ENCODE results near the gene METTL25B.

METTL25B gene

DNA sequence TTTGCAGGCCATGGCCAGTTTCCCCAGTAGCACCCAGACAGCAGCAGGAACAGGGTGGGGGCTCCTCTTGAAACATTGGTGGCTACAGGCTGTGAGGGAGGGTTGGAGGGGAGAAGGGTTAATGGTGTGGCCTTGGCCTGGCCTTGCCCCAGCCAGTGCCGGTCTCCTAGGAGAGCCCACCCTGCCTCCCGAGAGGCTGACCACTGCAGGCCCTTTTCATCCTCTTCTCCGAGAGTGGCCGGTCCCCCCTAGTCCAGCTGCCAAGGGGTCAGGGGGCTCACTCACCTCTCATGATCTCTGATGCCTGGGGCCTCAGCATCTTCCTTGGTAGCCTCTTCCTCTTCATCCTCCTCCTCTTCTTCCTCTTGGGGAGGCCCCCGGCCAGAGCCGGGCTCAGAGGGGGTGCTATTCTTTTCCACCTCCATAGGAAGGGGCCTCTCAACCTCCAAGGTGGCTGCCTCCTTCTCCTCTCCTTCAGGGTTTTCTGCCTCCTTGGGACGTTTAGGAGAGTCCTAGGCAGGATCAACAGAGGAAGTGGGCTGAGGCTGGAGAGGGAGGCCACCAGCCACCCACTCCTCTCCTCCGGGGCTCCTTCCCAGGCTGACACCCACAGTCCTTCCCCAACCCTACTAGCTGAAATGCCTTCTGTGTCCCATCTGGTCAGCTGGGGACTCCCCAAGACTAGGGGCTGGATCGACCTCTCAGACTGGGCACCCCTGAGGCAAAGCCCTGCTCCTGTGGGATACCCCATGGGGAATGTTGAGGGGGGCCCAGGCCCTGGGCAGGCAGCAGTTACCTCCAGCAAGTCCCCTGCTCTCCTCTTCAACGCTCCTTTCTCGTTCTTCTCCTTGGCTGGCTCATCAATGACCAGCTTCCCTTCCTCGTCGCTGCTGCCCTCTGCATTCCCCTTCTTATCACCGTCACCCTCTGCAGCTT, 15.4 kb downstream of the METTL25B start:
- no peak for TF ChIP-seq BACH2 (CRISPR knock-in tag; IDR thresholded peaks at IDR 0.05; ENCODE audit: borderline replicate concordance)
- ATAC-seq = no peak

DNA sequence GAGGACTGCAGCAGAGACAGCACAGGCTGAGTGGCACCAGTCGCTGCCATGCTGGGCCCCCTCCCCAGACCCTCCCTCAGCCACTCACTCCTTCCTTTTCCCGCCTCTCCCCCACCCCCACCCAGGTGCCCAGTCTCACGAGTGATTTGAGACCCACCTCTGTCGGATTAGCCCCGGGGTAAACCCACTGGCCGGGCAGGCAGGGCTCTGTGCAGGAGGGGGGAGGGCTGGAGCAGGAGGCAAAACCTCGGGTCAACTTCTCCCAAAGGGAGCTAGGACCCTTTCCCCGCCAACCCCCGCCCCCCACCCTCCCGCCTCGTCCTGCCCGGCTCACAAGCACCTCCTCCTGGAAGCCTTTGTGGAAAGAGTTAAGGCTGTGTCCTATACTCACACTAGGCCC, 16.1 kb downstream of the METTL25B start:
- TF ChIP-seq SNAI2 (CRISPR knock-in tag; IDR thresholded peaks at IDR 0.05) = no peak
- no peak for ATAC-seq

DNA sequence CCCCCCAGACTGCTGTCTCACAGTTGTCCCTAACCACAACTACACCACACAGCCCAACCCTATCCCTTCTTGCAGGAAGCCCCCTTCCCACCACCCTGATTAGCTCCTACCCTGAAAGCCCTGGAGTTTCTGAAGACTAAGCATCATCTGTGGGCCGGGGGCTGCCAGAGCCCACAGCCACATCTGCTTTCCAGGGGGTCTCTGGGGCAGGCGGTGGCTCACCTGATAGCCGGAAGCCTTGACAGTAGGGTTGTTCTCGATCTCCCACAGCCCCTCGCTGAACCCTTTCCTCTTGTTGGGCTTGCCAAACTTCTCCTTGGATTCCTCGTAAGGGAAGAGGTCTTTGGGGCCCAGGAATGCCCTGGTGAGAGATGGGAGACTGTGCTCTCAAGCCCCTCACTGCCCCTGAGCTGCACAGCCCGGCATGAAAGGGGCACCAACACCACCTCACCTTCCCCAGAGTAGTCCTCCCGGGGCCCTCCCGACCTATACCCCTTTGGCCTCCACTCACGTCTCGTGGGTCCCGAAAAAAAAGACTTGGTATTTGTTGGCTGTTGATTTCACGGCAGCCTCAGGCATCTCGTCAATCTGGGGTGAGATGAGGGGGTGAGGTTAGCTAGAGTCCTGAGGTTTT, 16.6 kb downstream of the METTL25B start:
- ATAC-seq = no peak
- TF ChIP-seq ISL1 (CRISPR knock-in tag; IDR thresholded peaks at IDR 0.05) (no peak), GLIS3 (CRISPR knock-in tag; IDR thresholded peaks at IDR 0.05) (no peak), CSDC2 (CRISPR knock-in tag; IDR thresholded peaks at IDR 0.05) (no peak), ESRRG (CRISPR knock-in tag; IDR thresholded peaks at IDR 0.05) (no peak), ZC3H10 (CRISPR knock-in tag; IDR thresholded peaks at IDR 0.05) (no peak), ZNF565 (CRISPR knock-in tag; conservative IDR thresholded peaks at IDR 0.05; ENCODE audit: low read depth) (no peak), ZNF8 (CRISPR knock-in tag; IDR thresholded peaks at IDR 0.05) (no peak), OSR1 (CRISPR knock-in tag; IDR thresholded peaks at IDR 0.05) (no peak)

DNA sequence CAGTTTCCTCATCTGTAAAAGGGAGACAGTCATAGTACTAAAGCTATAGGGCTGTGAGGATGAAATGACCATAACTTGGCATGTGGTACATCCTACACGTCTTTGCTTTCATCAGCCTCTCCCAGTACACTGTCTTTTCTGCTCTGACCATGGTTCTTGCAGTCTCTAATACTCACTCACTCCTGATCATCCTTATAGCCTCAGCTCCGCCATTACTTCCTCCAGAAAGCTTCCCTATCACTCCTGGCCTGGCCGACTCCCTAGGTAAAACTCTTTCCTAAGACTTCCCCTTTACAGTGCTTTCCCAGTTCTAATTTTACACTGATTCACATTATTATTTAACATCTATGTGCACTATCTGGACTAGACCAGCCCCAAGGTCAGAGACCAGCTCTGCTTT, 17.6 kb downstream of the METTL25B start:
- TF ChIP-seq, protein P1, sequence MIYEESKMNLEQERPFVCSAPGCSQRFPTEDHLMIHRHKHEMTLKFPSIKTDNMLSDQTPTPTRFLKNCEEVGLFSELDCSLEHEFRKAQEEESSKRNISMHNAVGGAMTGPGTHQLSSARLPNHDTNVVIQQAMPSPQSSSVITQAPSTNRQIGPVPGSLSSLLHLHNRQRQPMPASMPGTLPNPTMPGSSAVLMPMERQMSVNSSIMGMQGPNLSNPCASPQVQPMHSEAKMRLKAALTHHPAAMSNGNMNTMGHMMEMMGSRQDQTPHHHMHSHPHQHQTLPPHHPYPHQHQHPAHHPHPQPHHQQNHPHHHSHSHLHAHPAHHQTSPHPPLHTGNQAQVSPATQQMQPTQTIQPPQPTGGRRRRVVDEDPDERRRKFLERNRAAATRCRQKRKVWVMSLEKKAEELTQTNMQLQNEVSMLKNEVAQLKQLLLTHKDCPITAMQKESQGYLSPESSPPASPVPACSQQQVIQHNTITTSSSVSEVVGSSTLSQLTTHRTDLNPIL (CRISPR knock-in tag; IDR thresholded peaks at IDR 0.05; ENCODE audit: low read depth) = no peak
- TF ChIP-seq TCF4 (CRISPR knock-in tag; IDR thresholded peaks at IDR 0.05; ENCODE audit: borderline replicate concordance) (no peak), ARNTL (CRISPR knock-in tag; IDR thresholded peaks at IDR 0.05; ENCODE audit: borderline replicate concordance, low read depth) (no peak), OSR1 (CRISPR knock-in tag; IDR thresholded peaks at IDR 0.05) (no peak), ZNF8 (CRISPR knock-in tag; IDR thresholded peaks at IDR 0.05) (no peak), CSDC2 (CRISPR knock-in tag; IDR thresholded peaks at IDR 0.05) (no peak), RARB (CRISPR knock-in tag; IDR thresholded peaks at IDR 0.05) (no peak), GLIS3 (CRISPR knock-in tag; IDR thresholded peaks at IDR 0.05) (no peak), BACH2 (CRISPR knock-in tag; IDR thresholded peaks at IDR 0.05; ENCODE audit: borderline replicate concordance) (no peak), ZNF70 (CRISPR knock-in tag; IDR thresholded peaks at IDR 0.05) (no peak), ISL1 (CRISPR knock-in tag; IDR thresholded peaks at IDR 0.05) (no peak)
- TF ChIP-seq, protein P2, sequence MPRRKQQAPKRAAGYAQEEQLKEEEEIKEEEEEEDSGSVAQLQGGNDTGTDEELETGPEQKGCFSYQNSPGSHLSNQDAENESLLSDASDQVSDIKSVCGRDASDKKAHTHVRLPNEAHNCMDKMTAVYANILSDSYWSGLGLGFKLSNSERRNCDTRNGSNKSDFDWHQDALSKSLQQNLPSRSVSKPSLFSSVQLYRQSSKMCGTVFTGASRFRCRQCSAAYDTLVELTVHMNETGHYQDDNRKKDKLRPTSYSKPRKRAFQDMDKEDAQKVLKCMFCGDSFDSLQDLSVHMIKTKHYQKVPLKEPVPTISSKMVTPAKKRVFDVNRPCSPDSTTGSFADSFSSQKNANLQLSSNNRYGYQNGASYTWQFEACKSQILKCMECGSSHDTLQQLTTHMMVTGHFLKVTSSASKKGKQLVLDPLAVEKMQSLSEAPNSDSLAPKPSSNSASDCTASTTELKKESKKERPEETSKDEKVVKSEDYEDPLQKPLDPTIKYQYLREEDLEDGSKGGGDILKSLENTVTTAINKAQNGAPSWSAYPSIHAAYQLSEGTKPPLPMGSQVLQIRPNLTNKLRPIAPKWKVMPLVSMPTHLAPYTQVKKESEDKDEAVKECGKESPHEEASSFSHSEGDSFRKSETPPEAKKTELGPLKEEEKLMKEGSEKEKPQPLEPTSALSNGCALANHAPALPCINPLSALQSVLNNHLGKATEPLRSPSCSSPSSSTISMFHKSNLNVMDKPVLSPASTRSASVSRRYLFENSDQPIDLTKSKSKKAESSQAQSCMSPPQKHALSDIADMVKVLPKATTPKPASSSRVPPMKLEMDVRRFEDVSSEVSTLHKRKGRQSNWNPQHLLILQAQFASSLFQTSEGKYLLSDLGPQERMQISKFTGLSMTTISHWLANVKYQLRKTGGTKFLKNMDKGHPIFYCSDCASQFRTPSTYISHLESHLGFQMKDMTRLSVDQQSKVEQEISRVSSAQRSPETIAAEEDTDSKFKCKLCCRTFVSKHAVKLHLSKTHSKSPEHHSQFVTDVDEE (CRISPR knock-in tag; IDR thresholded peaks at IDR 0.05) = no peak
- TF ChIP-seq, protein P3, sequence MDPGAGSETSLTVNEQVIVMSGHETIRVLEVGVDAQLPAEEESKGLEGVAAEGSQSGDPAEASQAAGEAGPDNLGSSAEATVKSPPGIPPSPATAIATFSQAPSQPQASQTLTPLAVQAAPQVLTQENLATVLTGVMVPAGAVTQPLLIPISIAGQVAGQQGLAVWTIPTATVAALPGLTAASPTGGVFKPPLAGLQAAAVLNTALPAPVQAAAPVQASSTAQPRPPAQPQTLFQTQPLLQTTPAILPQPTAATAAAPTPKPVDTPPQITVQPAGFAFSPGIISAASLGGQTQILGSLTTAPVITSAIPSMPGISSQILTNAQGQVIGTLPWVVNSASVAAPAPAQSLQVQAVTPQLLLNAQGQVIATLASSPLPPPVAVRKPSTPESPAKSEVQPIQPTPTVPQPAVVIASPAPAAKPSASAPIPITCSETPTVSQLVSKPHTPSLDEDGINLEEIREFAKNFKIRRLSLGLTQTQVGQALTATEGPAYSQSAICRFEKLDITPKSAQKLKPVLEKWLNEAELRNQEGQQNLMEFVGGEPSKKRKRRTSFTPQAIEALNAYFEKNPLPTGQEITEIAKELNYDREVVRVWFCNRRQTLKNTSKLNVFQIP (CRISPR knock-in tag; IDR thresholded peaks at IDR 0.05; ENCODE audit: borderline replicate concordance, low read depth) = no peak
- TF ChIP-seq, protein P4, sequence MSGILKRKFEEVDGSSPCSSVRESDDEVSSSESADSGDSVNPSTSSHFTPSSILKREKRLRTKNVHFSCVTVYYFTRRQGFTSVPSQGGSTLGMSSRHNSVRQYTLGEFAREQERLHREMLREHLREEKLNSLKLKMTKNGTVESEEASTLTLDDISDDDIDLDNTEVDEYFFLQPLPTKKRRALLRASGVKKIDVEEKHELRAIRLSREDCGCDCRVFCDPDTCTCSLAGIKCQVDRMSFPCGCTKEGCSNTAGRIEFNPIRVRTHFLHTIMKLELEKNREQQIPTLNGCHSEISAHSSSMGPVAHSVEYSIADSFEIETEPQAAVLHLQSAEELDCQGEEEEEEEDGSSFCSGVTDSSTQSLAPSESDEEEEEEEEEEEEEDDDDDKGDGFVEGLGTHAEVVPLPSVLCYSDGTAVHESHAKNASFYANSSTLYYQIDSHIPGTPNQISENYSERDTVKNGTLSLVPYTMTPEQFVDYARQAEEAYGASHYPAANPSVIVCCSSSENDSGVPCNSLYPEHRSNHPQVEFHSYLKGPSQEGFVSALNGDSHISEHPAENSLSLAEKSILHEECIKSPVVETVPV (CRISPR knock-in tag; IDR thresholded peaks at IDR 0.05) = no peak
- no peak for ATAC-seq

DNA sequence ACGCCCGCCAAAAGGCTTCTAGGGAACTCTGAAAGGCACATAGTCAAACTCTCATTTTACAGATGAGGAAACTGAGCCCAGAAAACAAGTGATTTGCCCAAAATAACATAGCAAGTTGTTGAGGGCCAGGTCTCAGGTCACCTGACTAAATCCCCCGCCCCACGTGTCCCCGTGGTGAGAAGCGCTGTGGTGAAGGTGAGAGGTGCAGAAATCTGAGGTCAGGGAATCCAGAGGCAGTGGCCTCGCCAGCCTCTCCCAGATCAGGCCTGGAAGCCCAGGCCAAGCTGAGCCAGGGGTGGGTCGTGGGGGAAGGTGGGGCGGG, 18.1 kb downstream of the METTL25B start:
- ATAC-seq = no peak
- TF ChIP-seq, protein P5, sequence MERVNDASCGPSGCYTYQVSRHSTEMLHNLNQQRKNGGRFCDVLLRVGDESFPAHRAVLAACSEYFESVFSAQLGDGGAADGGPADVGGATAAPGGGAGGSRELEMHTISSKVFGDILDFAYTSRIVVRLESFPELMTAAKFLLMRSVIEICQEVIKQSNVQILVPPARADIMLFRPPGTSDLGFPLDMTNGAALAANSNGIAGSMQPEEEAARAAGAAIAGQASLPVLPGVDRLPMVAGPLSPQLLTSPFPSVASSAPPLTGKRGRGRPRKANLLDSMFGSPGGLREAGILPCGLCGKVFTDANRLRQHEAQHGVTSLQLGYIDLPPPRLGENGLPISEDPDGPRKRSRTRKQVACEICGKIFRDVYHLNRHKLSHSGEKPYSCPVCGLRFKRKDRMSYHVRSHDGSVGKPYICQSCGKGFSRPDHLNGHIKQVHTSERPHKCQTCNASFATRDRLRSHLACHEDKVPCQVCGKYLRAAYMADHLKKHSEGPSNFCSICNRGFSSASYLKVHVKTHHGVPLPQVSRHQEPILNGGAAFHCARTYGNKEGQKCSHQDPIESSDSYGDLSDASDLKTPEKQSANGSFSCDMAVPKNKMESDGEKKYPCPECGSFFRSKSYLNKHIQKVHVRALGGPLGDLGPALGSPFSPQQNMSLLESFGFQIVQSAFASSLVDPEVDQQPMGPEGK (CRISPR knock-in tag; IDR thresholded peaks at IDR 0.05; ENCODE audit: borderline replicate concordance) = no peak
- TF ChIP-seq SNAI2 (CRISPR knock-in tag; IDR thresholded peaks at IDR 0.05) (no peak), TOX (CRISPR knock-in tag; IDR thresholded peaks at IDR 0.05; ENCODE audit: borderline replicate concordance) (no peak), PPARA (CRISPR knock-in tag; IDR thresholded peaks at IDR 0.05; ENCODE audit: borderline replicate concordance) (no peak), ISL1 (CRISPR knock-in tag; IDR thresholded peaks at IDR 0.05) (no peak), GLIS3 (CRISPR knock-in tag; IDR thresholded peaks at IDR 0.05) (no peak), ESRRG (CRISPR knock-in tag; IDR thresholded peaks at IDR 0.05) (no peak), ZNF8 (CRISPR knock-in tag; IDR thresholded peaks at IDR 0.05) (no peak), ZNF70 (CRISPR knock-in tag; IDR thresholded peaks at IDR 0.05) (no peak), OSR1 (CRISPR knock-in tag; IDR thresholded peaks at IDR 0.05) (no peak)
- TF ChIP-seq, protein P4 (CRISPR knock-in tag; IDR thresholded peaks at IDR 0.05) = no peak
